ENCODE results near the gene GALK1.
"Not testable (repeated sequence)": the region's sequence is repeated elsewhere in the genome, so short reads cannot be mapped to it uniquely, and the experiment has no call there.

Gene GALK1

GRCh38 chr17:75812096-75813013, 47.4 kb upstream of the GALK1 start:
- Histone ChIP-seq H2AFZ (ENCODE audit: low read depth, low read length) (no peak overlapping the region), H3K27ac (ENCODE audit: low read length) (no peak overlapping the region), H4K20me1 (ENCODE audit: insufficient read depth, low read length) (peaks cover 3% of the 10 kb centered on the region; the same call in 1 of the 2 replicates), H3K9ac (ENCODE audit: low read length) (no peak overlapping the region), H3K4me2 (ENCODE audit: low read length) (no peak overlapping the region), H3K79me2 (ENCODE audit: low read length) (no peaks in the 10 kb centered on the region), H3K4me1 (ENCODE audit: low read length) (no peaks in the 10 kb centered on the region), H3K4me3 (ENCODE audit: low read length) (no peak overlapping the region), H3K36me3 (replicated peaks; ENCODE audit: low read depth, low read length) (peaks cover 23% of the 10 kb centered on the region), H3K27me3 (ENCODE audit: low read depth, low read length) (no peaks in the 10 kb centered on the region), H3K9me3 (ENCODE audit: insufficient read depth, low read length) (no peaks in the 10 kb centered on the region)
- TF ChIP-seq, protein P1, sequence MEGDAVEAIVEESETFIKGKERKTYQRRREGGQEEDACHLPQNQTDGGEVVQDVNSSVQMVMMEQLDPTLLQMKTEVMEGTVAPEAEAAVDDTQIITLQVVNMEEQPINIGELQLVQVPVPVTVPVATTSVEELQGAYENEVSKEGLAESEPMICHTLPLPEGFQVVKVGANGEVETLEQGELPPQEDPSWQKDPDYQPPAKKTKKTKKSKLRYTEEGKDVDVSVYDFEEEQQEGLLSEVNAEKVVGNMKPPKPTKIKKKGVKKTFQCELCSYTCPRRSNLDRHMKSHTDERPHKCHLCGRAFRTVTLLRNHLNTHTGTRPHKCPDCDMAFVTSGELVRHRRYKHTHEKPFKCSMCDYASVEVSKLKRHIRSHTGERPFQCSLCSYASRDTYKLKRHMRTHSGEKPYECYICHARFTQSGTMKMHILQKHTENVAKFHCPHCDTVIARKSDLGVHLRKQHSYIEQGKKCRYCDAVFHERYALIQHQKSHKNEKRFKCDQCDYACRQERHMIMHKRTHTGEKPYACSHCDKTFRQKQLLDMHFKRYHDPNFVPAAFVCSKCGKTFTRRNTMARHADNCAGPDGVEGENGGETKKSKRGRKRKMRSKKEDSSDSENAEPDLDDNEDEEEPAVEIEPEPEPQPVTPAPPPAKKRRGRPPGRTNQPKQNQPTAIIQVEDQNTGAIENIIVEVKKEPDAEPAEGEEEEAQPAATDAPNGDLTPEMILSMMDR (IDR thresholded peaks at IDR 0.05; ENCODE audit: low read depth, low read length), result no peak
- no peak for TF ChIP-seq EZH2phosphoT487 (IDR thresholded peaks at IDR 0.05; ENCODE audit: low read depth)

DNA sequence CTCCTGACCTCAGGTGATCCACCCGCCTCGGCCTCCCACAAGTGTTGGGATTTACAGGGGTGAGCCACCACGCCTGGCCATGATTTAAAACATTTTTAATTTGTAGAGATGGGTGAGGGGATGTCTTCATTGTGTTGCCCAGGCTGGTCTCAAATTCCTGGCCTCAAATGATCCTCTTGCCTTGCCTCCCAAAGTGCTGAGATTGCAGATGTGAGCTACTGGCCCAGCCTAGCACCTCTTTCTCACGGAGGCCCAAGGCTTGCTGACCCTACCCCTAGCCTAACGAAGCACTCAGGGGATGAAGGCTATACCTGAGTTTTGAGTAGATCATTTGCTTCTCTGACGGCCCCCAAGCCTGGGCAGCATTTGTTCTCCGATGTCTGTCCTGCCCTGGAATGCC, 46.2 kb upstream of the GALK1 start:
- H3K4me3 ChIP-seq (ENCODE audit: low read length), result no peak overlapping the region
- H3K36me3 ChIP-seq (replicated peaks; ENCODE audit: low read depth, low read length), result peaks cover 17% of the 10 kb centered on the region
- H3K9me3 ChIP-seq (ENCODE audit: insufficient read depth, low read length), result no peaks in the 10 kb centered on the region
- peaks cover 3% of the 10 kb centered on the region; the same call in 1 of the 2 replicates for H4K20me1 ChIP-seq (ENCODE audit: insufficient read depth, low read length)
- no peaks in the 10 kb centered on the region for H3K79me2 ChIP-seq (ENCODE audit: low read length)
- H3K9ac ChIP-seq (ENCODE audit: low read length), result no peak overlapping the region
- TF ChIP-seq, protein P1 (IDR thresholded peaks at IDR 0.05; ENCODE audit: low read depth, low read length), result no peak
- no peak for TF ChIP-seq EZH2phosphoT487 (IDR thresholded peaks at IDR 0.05; ENCODE audit: low read depth)
- H3K27ac ChIP-seq (ENCODE audit: low read length), result no peak overlapping the region
- no peaks in the 10 kb centered on the region for H3K4me1 ChIP-seq (ENCODE audit: low read length)
- no peaks in the 10 kb centered on the region for H3K27me3 ChIP-seq (ENCODE audit: low read depth, low read length)
- no peak overlapping the region for H2AFZ ChIP-seq (ENCODE audit: low read depth, low read length)
- no peak overlapping the region for H3K4me2 ChIP-seq (ENCODE audit: low read length)

GRCh38 chr17:75810756-75811155, 45.8 kb upstream of the GALK1 start:
- H3K27me3 ChIP-seq (ENCODE audit: low read depth, low read length); H2AFZ ChIP-seq (ENCODE audit: low read depth, low read length); H3K4me3 ChIP-seq (ENCODE audit: low read length); H3K9me3 ChIP-seq (ENCODE audit: insufficient read depth, low read length); H3K4me1 ChIP-seq (ENCODE audit: low read length); H4K20me1 ChIP-seq (ENCODE audit: insufficient read depth, low read length); H3K4me2 ChIP-seq (ENCODE audit: low read length); H3K9ac ChIP-seq (ENCODE audit: low read length); H3K27ac ChIP-seq (ENCODE audit: low read length); H3K79me2 ChIP-seq (ENCODE audit: low read length): not testable (repeated sequence)
- peaks cover 17% of the 10 kb centered on the region for H3K36me3 ChIP-seq (replicated peaks; ENCODE audit: low read depth, low read length)

GRCh38 chr17:75810216-75810615, 45.2 kb upstream of the GALK1 start:
- no peak overlapping the region for H3K9ac ChIP-seq (ENCODE audit: low read length)

More at GRCh38 chr17:75810216-75810615, 45.2 kb upstream of the GALK1 start:
- no peak overlapping the region for H3K4me2 ChIP-seq (ENCODE audit: low read length)
- no peaks in the 10 kb centered on the region for H3K27me3 ChIP-seq (ENCODE audit: low read depth, low read length)
- H3K4me1 ChIP-seq (ENCODE audit: low read length), result no peaks in the 10 kb centered on the region
- no peaks in the 10 kb centered on the region; the same call in 1 of the 2 replicates for H3K79me2 ChIP-seq (ENCODE audit: low read length)
- no peak overlapping the region for H2AFZ ChIP-seq (ENCODE audit: low read depth, low read length)
- H4K20me1 ChIP-seq (ENCODE audit: insufficient read depth, low read length), result peaks cover 3% of the 10 kb centered on the region; the same call in 1 of the 2 replicates
- H3K27ac ChIP-seq (ENCODE audit: low read length), result no peak overlapping the region
- H3K4me3 ChIP-seq (ENCODE audit: low read length), result no peak overlapping the region
- no peaks in the 10 kb centered on the region for H3K9me3 ChIP-seq (ENCODE audit: insufficient read depth, low read length)
- TF ChIP-seq, protein P1 (IDR thresholded peaks at IDR 0.05; ENCODE audit: low read depth, low read length), result no peak
- TF ChIP-seq EZH2phosphoT487 (IDR thresholded peaks at IDR 0.05; ENCODE audit: low read depth), result no peak
- H3K36me3 ChIP-seq (replicated peaks; ENCODE audit: low read depth, low read length), result peaks cover 14% of the 10 kb centered on the region

Measured in OCI-LY3 (cell line).